HepG2 (cell line): ENCODE measurements around the gene CEP57L1. TPM values are rescaled to one million over a fixed set of nuclear protein-coding genes. Genes with fewer than 3 reads are reported as not detected.

Experiments used
- ATAC-seq: fragments of 200-7000 bp; cut with Tn5 transposase; 3 replicates; pipeline ENCODE4 v1.9.1; 2020; ENCODE audit warnings: mild to moderate bottlenecking, moderate library complexity
- BruUV-seq: library from RNA; stranded (reverse); fragments of 400-500 nt; replicated peaks from 2 replicates; lab custom pipeline; 2021; lab: Mats Ljungman, UMichigan
- CTCF ChIA-PET: fragments of 300-600 bp; formaldehyde crosslinking; extraction: SDS; loops from one replicate; lab custom pipeline; 2021; ENCODE audit warnings: low total read pairs, inconsistent platforms, low intra/inter-chr PET ratio; lab: Yijun Ruan, JAX
- POLR2A ChIA-PET: fragments of 350-600 bp; sonication (Branson Sonifier 250); formaldehyde crosslinking; loops from one replicate; lab custom pipeline; 2020; ENCODE audit warnings: antibody characterized with exemption, inconsistent platforms; lab: Yijun Ruan, JAX
- DNase-seq: peaks from one replicate; pipeline ENCODE4 v3.0.0-alpha.2; 2015; ENCODE audit warnings: low spot score
- FAIRE-seq: peaks from 3 replicates; lab custom pipeline; 2011; peaks lifted over from hg19 to GRCh38; lab: Jason Lieb, UNC
- H2AFZ ChIP-seq: one replicate; pipeline ENCODE4 v1.6.1; 2011; ENCODE audit warnings: low read length, inconsistent platforms
- H3K27ac ChIP-seq: fragments of 300-600 bp; 3 replicates; pipeline ENCODE4 v1.8.0; 2011; ENCODE audit warnings: mixed run types, mild to moderate bottlenecking, mixed read lengths, low read length, inconsistent platforms; ENCODE audit not compliant: insufficient read depth; ENCODE audit errors: extremely low read length
- H3K27me3 ChIP-seq, 2 experiments: fragments of 200-600 bp in 1 of 2; 2 replicates in 1 of 2; 3 replicates in 1 of 2; pipeline versions ENCODE4 v1.6.0 to v1.8.0; 2011; ENCODE audit warnings: low read length in 2 of 2, mild to moderate bottlenecking in 2 of 2, moderate library complexity in 2 of 2, inconsistent platforms in 1 of 2; ENCODE audit not compliant: insufficient read depth in 2 of 2, control insufficient read depth in 1 of 2
- H3K36me3 ChIP-seq, 2 experiments: fragments of 200-600 bp in 1 of 2; replicated peaks in 1 of 2; 2 replicates in 1 of 2; 3 replicates in 1 of 2; pipeline versions ENCODE4 v1.5.1 to v1.8.0; 2011; ENCODE audit warnings: low read length in 2 of 2, inconsistent platforms in 1 of 2; ENCODE audit not compliant: insufficient read depth in 2 of 2, control insufficient read depth in 1 of 2
- H3K4me1 ChIP-seq: 2 replicates; pipeline ENCODE4 v1.5.1; 2012; ENCODE audit warnings: low read length, inconsistent platforms; ENCODE audit not compliant: insufficient read depth
- H3K4me2 ChIP-seq: 2 replicates; pipeline ENCODE4 v1.6.0; 2011; ENCODE audit warnings: low read depth, low read length, inconsistent platforms
- H3K4me3 ChIP-seq, 3 experiments: fragments of 200-600 bp in 1 of 3; sonication (generic), shearing (Covaris generic) in 1 of 3; replicated peaks in 1 of 3; 2 replicates each; pipeline ENCODE4 v1.5.1; 2011 to 2016; ENCODE audit warnings: low read length in 3 of 3, inconsistent platforms in 2 of 3, low read depth in 2 of 3, mild to moderate bottlenecking in 2 of 3, control low read depth in 1 of 3, mixed read lengths in 1 of 3; ENCODE audit not compliant: insufficient read depth in 1 of 3
- H3K79me2 ChIP-seq: one replicate; pipeline ENCODE4 v1.6.1; 2011; ENCODE audit warnings: low read length, inconsistent platforms; ENCODE audit not compliant: insufficient read depth
- H3K9ac ChIP-seq: 2 replicates; pipeline ENCODE4 v1.6.0; 2011; ENCODE audit warnings: mild to moderate bottlenecking, low read depth, low read length, inconsistent platforms; ENCODE audit not compliant: insufficient read depth
- H3K9me3 ChIP-seq: 2 replicates; pipeline ENCODE4 v1.5.1; 2012; ENCODE audit warnings: mild to moderate bottlenecking, low read length
- H4K20me1 ChIP-seq: 2 replicates; pipeline ENCODE4 v1.6.0; 2011; ENCODE audit warnings: inconsistent platforms, mild to moderate bottlenecking, low read length, moderate library complexity; ENCODE audit not compliant: insufficient read depth
- BORCS8-MEF2B ChIP-seq: sonication (generic); formaldehyde crosslinking; IDR thresholded peaks from 2 replicates; pipeline ENCODE4 v1.8.0; 2022; ENCODE audit warnings: mild to moderate bottlenecking, missing genetic modification reagents
- E2F5 ChIP-seq: sonication (generic); formaldehyde crosslinking; conservative IDR thresholded peaks from 2 replicates; pipeline ENCODE4 v1.4.0; 2020; ENCODE audit warnings: missing genetic modification reagents
- IRF2 ChIP-seq: IDR thresholded peaks from 2 replicates; pipeline ENCODE4 v1.6.1; 2018; ENCODE audit warnings: missing genetic modification reagents, missing compliant biosample characterization
- JARID2 ChIP-seq: sonication (generic); formaldehyde crosslinking; IDR thresholded peaks from 2 replicates; pipeline ENCODE4 v1.8.1; 2023; ENCODE audit warnings: missing genetic modification reagents, inconsistent platforms; ENCODE audit not compliant: insufficient replicate concordance
- KLF6 ChIP-seq: IDR thresholded peaks from 2 replicates; pipeline ENCODE4 v1.8.0; 2016; ENCODE audit warnings: missing biosample characterization, missing genetic modification reagents
- MAFG ChIP-seq: sonication (generic); formaldehyde crosslinking; IDR thresholded peaks from 2 replicates; pipeline ENCODE4 v1.5.1; 2020; ENCODE audit warnings: mild to moderate bottlenecking, missing genetic modification reagents
- MIER2 ChIP-seq: IDR thresholded peaks from 2 replicates; pipeline ENCODE4 v1.6.1; 2016; ENCODE audit warnings: missing biosample characterization, missing genetic modification reagents
- PRMT3 ChIP-seq: sonication (generic); formaldehyde crosslinking; IDR thresholded peaks from 2 replicates; pipeline ENCODE4 v1.8.1; 2022; ENCODE audit warnings: low read depth, mild to moderate bottlenecking, moderate library complexity, missing genetic modification reagents, borderline replicate concordance
- RBFOX2 ChIP-seq: fragments of 200-400 bp; formaldehyde crosslinking; IDR thresholded peaks from 2 replicates; pipeline ENCODE4 v1.6.1; 2017; ENCODE audit warnings: low read depth, mild to moderate bottlenecking, low read length
- TEF ChIP-seq: sonication (generic); formaldehyde crosslinking; IDR thresholded peaks from 2 replicates; pipeline ENCODE4 v1.5.0; 2020; ENCODE audit warnings: missing genetic modification reagents
- ZNF616 ChIP-seq: sonication (generic); formaldehyde crosslinking; IDR thresholded peaks from 2 replicates; pipeline ENCODE4 v1.5.0; 2020; ENCODE audit warnings: low read depth, mild to moderate bottlenecking, missing genetic modification reagents
- ZNF740 ChIP-seq: sonication (generic); formaldehyde crosslinking; IDR thresholded peaks from 2 replicates; pipeline ENCODE4 v1.4.0; 2020; ENCODE audit warnings: missing genetic modification reagents
- WGBS: methylation state at CpG from one replicate; pipeline ENCODE4 v1.1.6; 2017; ENCODE audit warnings: low lambda C conversion rate; 5-methylcytosine and 5-hydroxymethylcytosine counted together
- in situ Hi-C: cut with HindIII; loops from 2 replicates; pipeline ENCODE4 v1.10.0; 2017; ENCODE audit warnings: low pct_unique_long_range_greater_than_20kb; ENCODE audit not compliant: extremely low pct_ligation_motif_present
- intact Hi-C: fragments of 100-400 bp; cut with micrococcal nuclease; formaldehyde crosslinking; loops from one replicate; pipeline ENCODE4 v1.10.0; 2022; ENCODE audit not compliant: unreplicated experiment
- polyA plus RNA-seq, 8 experiments: library from polyadenylated mRNA; depleted of rRNA in 3 of 8; stranded (reverse) in 7 of 8; unstranded in 1 of 8; fragments of >200 nt; fragmentation: Illumina TruSeq in 4 of 8; extraction: Trizol in 4 of 8; gene quantifications; 2 replicates each; pipeline versions ENCODE4 v1.2.1 to v1.2.3, GENCODE V29; 2011 to 2016; ENCODE audit warnings: low read depth in 4 of 8, missing spikeins in 1 of 8, mixed read lengths in 1 of 8; ENCODE audit not compliant: insufficient read depth in 1 of 8
- total RNA-seq, 5 experiments: library from RNA; depleted of rRNA; stranded (reverse); fragments of >200 nt; fragmentation: Illumina TruSeq; extraction: Trizol; gene quantifications; 2 replicates each; pipeline ENCODE4 v1.2.3, GENCODE V29; 2016; ENCODE audit warnings: low read depth in 1 of 5
- TF ChIP-seq, protein P1 (sequence below): sonication (generic); formaldehyde crosslinking; IDR thresholded peaks from 2 replicates; pipeline ENCODE4 v1.4.0; 2020; ENCODE audit warnings: missing genetic modification reagents, mild to moderate bottlenecking, borderline replicate concordance
- TF ChIP-seq, protein P2 (sequence below): sonication (generic); formaldehyde crosslinking; IDR thresholded peaks from 2 replicates; pipeline ENCODE4 v1.4.0; 2020; ENCODE audit warnings: missing genetic modification reagents, borderline replicate concordance

Gene CEP57L1
- total and polyA plus RNA-seq, 2 of the 13 experiments (the other 11 are each of a cell fraction or from before 2014, with no cell fraction given): 7.7 to 15.5 TPM

GRCh38 chr6:109167562-109167961, 72.3 kb downstream of the CEP57L1 start (continued):
- no peak for TF ChIP-seq PRMT3 (CRISPR knock-in tag)
- no peak for TF ChIP-seq TEF (CRISPR knock-in tag)
- TF ChIP-seq KLF6: no peak

DNA sequence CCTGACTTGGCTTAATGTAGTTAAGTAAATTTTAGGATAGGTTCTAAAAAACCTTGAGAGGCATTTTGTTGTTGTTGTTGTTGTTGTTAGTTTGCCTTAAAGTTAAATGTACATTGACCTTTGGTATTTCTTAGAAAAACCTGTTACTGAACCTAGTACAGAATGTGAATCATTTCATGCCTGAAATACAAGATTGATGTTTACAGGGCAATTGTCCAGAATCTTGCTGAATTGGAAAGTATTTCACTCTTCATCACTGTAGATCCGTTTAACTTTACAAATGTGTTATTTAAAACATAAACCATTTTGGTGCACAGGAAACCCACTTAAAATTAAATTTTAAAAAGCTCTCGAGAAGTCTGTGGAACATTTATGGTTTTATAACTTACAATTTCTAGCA, 75.0 kb downstream of the CEP57L1 start:
- ATAC-seq: no peak
- BruUV-seq: no TSS peak

More for the DNA sequence above, 75.0 kb downstream of the CEP57L1 start:
- 71% methylated on average over 2 of the region's 2 CpGs for WGBS
- H3K9me3 ChIP-seq: no peaks in the 10 kb centered on the region
- TF ChIP-seq JARID2 (CRISPR knock-in tag) (no peak), ZNF740 (CRISPR knock-in tag) (no peak), E2F5 (CRISPR knock-in tag) (no peak), MIER2 (CRISPR knock-in tag) (no peak), BORCS8-MEF2B (CRISPR knock-in tag) (no peak), MAFG (no peak), IRF2 (no peak), RBFOX2 (no peak), ZNF616 (CRISPR knock-in tag) (no peak)
- TF ChIP-seq, protein P1, sequence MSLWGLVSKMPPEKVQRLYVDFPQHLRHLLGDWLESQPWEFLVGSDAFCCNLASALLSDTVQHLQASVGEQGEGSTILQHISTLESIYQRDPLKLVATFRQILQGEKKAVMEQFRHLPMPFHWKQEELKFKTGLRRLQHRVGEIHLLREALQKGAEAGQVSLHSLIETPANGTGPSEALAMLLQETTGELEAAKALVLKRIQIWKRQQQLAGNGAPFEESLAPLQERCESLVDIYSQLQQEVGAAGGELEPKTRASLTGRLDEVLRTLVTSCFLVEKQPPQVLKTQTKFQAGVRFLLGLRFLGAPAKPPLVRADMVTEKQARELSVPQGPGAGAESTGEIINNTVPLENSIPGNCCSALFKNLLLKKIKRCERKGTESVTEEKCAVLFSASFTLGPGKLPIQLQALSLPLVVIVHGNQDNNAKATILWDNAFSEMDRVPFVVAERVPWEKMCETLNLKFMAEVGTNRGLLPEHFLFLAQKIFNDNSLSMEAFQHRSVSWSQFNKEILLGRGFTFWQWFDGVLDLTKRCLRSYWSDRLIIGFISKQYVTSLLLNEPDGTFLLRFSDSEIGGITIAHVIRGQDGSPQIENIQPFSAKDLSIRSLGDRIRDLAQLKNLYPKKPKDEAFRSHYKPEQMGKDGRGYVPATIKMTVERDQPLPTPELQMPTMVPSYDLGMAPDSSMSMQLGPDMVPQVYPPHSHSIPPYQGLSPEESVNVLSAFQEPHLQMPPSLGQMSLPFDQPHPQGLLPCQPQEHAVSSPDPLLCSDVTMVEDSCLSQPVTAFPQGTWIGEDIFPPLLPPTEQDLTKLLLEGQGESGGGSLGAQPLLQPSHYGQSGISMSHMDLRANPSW (CRISPR knock-in tag): no peak
- TF ChIP-seq, protein P2, sequence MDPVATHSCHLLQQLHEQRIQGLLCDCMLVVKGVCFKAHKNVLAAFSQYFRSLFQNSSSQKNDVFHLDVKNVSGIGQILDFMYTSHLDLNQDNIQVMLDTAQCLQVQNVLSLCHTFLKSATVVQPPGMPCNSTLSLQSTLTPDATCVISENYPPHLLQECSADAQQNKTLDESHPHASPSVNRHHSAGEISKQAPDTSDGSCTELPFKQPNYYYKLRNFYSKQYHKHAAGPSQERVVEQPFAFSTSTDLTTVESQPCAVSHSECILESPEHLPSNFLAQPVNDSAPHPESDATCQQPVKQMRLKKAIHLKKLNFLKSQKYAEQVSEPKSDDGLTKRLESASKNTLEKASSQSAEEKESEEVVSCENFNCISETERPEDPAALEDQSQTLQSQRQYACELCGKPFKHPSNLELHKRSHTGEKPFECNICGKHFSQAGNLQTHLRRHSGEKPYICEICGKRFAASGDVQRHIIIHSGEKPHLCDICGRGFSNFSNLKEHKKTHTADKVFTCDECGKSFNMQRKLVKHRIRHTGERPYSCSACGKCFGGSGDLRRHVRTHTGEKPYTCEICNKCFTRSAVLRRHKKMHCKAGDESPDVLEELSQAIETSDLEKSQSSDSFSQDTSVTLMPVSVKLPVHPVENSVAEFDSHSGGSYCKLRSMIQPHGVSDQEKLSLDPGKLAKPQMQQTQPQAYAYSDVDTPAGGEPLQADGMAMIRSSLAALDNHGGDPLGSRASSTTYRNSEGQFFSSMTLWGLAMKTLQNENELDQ (CRISPR knock-in tag): no peak
- H3K79me2 ChIP-seq: no peaks in the 10 kb centered on the region
- no peaks in the 10 kb centered on the region for H4K20me1 ChIP-seq
- no peak overlapping the region for H2AFZ ChIP-seq
- no peak for DNase-seq
- no peaks in the 10 kb centered on the region for H3K36me3 ChIP-seq
- no peaks in the 10 kb centered on the region for H3K27me3 ChIP-seq
- no peak overlapping the region for H3K27ac ChIP-seq
- ChIA-PET POLR2A (no interaction called here), CTCF (no interaction called here)
- no peak for FAIRE-seq
- in situ Hi-C loops (no loop called here), intact Hi-C loops (no loop called here)
- H3K9ac ChIP-seq: no peak overlapping the region
- H3K4me2 ChIP-seq: no peak overlapping the region
- H3K4me1 ChIP-seq: peaks cover 16% of the 10 kb centered on the region
- no peak overlapping the region for H3K4me3 ChIP-seq
